HEK293 (cell line): ENCODE data around the gene CHST15.

ENCODE experiments used
- CTCF ChIA-PET: fragments of 350-600 bp; formaldehyde crosslinking; extraction: SDS; loops from one replicate; lab custom pipeline; 2021; ENCODE audit warnings: antibody characterized with exemption; lab: Yijun Ruan, JAX
- POLR2A ChIA-PET: fragments of 300-600 bp; formaldehyde crosslinking; extraction: SDS; loops from one replicate; lab custom pipeline; 2020; ENCODE audit warnings: antibody characterized with exemption, inconsistent platforms; lab: Yijun Ruan, JAX
- H3K27ac ChIP-seq: fragments of 200-500 bp; sonication (Bioruptor generic); 2 replicates; pipeline ENCODE4 v1.5.1; 2014; ENCODE audit warnings: low read depth, low read length, control low read depth, inconsistent platforms; ENCODE audit errors: extremely low read depth
- H3K36me3 ChIP-seq, 2 experiments: fragments of 200-500 bp in 1 of 2; sonication (Bioruptor generic) in 1 of 2; 1 replicate in 1 of 2; 2 replicates in 1 of 2; pipeline ENCODE4 v1.5.1; 2014 to 2017; ENCODE audit warnings: inconsistent platforms in 2 of 2, low read length in 2 of 2; ENCODE audit not compliant: control insufficient read depth in 2 of 2, insufficient read depth in 1 of 2
- H3K4me1 ChIP-seq: fragments of 200-500 bp; sonication (Bioruptor generic); 2 replicates; pipeline ENCODE4 v1.5.1; 2014; ENCODE audit warnings: mild to moderate bottlenecking, low read length, inconsistent platforms; ENCODE audit not compliant: control insufficient read depth, insufficient read depth
- H3K4me3 ChIP-seq: 2 replicates; pipeline ENCODE4 v1.5.1; 2011; ENCODE audit warnings: low read depth, mild to moderate bottlenecking, control low read depth, low read length, moderate library complexity
- H3K9me3 ChIP-seq: fragments of 200-500 bp; sonication (Bioruptor generic); 2 replicates; pipeline ENCODE4 v1.5.1; 2014; ENCODE audit warnings: low read depth, low read length, inconsistent platforms; ENCODE audit not compliant: control insufficient read depth, insufficient read depth
- BCL11A ChIP-seq: fragments of 450-650 bp; formaldehyde crosslinking; IDR thresholded peaks from 2 replicates; pipeline ENCODE4 v1.5.1; 2016; ENCODE audit warnings: low read depth, missing biosample characterization, missing genetic modification characterization
- BCL6B ChIP-seq: fragments of 450-650 bp; formaldehyde crosslinking; IDR thresholded peaks from 2 replicates; pipeline ENCODE4 v1.5.1; 2017; ENCODE audit warnings: missing biosample characterization, missing genetic modification characterization
- CTCF ChIP-seq: fragments of 450-650 bp; formaldehyde crosslinking; IDR thresholded peaks from 2 replicates; pipeline ENCODE4 v1.5.1; 2016; ENCODE audit warnings: missing biosample characterization, missing genetic modification characterization
- FEZF1 ChIP-seq: fragments of 450-650 bp; formaldehyde crosslinking; IDR thresholded peaks from 2 replicates; pipeline ENCODE4 v1.5.1; 2016; ENCODE audit warnings: missing biosample characterization, missing genetic modification characterization
- IKZF3 ChIP-seq: fragments of 450-650 bp; IDR thresholded peaks from 2 replicates; pipeline ENCODE4 v1.5.0; 2018; ENCODE audit warnings: missing biosample characterization, mild to moderate bottlenecking, missing genetic modification characterization, moderate library complexity
- SALL2 ChIP-seq: fragments of 450-650 bp; formaldehyde crosslinking; IDR thresholded peaks from 2 replicates; pipeline ENCODE4 v1.5.0; 2017; ENCODE audit warnings: missing biosample characterization, mild to moderate bottlenecking, missing genetic modification characterization, borderline replicate concordance
- SP7 ChIP-seq: fragments of 450-650 bp; formaldehyde crosslinking; IDR thresholded peaks from 2 replicates; pipeline ENCODE4 v1.5.1; 2016; ENCODE audit warnings: missing biosample characterization, missing genetic modification characterization
- ZEB2 ChIP-seq: fragments of 450-650 bp; formaldehyde crosslinking; IDR thresholded peaks from 2 replicates; pipeline ENCODE4 v1.5.1; 2016; ENCODE audit warnings: missing biosample characterization, missing genetic modification characterization
- ZNF155 ChIP-seq: fragments of 450-650 bp; formaldehyde crosslinking; IDR thresholded peaks from 2 replicates; pipeline ENCODE4 v1.5.1; 2016; ENCODE audit warnings: missing biosample characterization, missing genetic modification characterization
- ZNF280C ChIP-seq: fragments of 450-650 bp; formaldehyde crosslinking; IDR thresholded peaks from 2 replicates; pipeline ENCODE4 v1.5.1; 2016; ENCODE audit warnings: missing biosample characterization, missing genetic modification characterization
- ZNF426 ChIP-seq: fragments of 450-650 bp; formaldehyde crosslinking; IDR thresholded peaks from 2 replicates; pipeline ENCODE4 v1.5.1; 2017; ENCODE audit warnings: missing biosample characterization, missing genetic modification characterization, mild to moderate bottlenecking, inconsistent platforms, moderate library complexity
- ZNF596 ChIP-seq: fragments of 450-650 bp; IDR thresholded peaks from 2 replicates; pipeline ENCODE4 v1.5.0; 2018; ENCODE audit warnings: missing biosample characterization, mild to moderate bottlenecking, missing genetic modification characterization, moderate library complexity
- ZNF654 ChIP-seq: fragments of 450-650 bp; formaldehyde crosslinking; IDR thresholded peaks from 2 replicates; pipeline ENCODE4 v1.5.1; 2016; ENCODE audit warnings: low read depth, missing biosample characterization, missing genetic modification characterization
- ZNF660 ChIP-seq: fragments of 450-650 bp; IDR thresholded peaks from 2 replicates; pipeline ENCODE4 v1.5.1; 2018; ENCODE audit warnings: missing biosample characterization, mild to moderate bottlenecking, missing genetic modification characterization
- ZNF830 ChIP-seq: fragments of 450-650 bp; IDR thresholded peaks from 2 replicates; pipeline ENCODE4 v1.5.0; 2018; ENCODE audit warnings: missing biosample characterization, missing genetic modification characterization, low read depth, mild to moderate bottlenecking, moderate library complexity
- ZSCAN18 ChIP-seq: fragments of 450-650 bp; formaldehyde crosslinking; IDR thresholded peaks from 2 replicates; pipeline ENCODE4 v1.5.1; 2016; ENCODE audit warnings: missing biosample characterization, missing genetic modification characterization
- TF ChIP-seq, protein P1 (sequence below): fragments of 450-650 bp; formaldehyde crosslinking; IDR thresholded peaks from 2 replicates; pipeline ENCODE4; 2016; ENCODE audit warnings: missing biosample characterization, missing genetic modification characterization

Gene CHST15

DNA sequence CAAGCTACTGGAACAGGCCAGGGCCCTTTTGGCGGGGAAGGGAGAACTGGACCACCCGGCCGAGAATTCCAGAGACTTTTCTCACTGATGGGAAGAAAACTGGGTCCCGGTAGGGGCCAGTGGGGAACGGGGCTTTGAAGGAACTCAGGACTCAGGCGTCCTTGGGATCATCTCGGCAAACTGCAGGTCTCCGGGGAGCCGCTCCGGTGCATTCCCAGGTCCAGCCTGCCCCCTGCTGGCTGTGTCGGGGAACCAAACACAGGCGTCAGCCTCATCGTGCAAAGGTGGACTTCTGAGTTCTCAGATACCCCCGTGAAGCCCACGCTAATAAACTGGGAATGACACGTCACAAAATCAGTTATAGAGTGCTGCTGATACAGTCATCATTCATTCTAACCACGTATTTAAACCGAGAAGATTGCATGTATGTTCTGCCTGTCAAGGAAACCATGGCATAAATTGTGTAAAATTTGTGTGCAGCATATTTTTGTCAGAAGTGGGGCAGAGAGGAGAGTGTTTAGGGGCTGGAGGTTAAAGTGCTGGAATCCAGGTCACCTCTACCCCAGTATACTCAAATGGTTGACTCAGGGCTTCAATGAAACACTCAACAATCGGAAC lies 125.7 kb downstream of the CHST15 start:
- Histone ChIP-seq H3K9me3 (no peaks in the 10 kb centered on the region), H3K36me3 (no peaks in the 10 kb centered on the region; a peak in 1 of 3 replicates), H3K27ac (no peak overlapping the region), H3K4me1 (no peaks in the 10 kb centered on the region), H3K4me3 (no peak overlapping the region)
- no peak for TF ChIP-seq SALL2 (tag by site-specific recombination)
- no peak for TF ChIP-seq ZNF830 (tag by site-specific recombination)
- TF ChIP-seq BCL11A (tag by site-specific recombination): no peak
- no peak for TF ChIP-seq FEZF1 (tag by site-specific recombination)
- TF ChIP-seq ZNF660 (tag by site-specific recombination): 0 out of 2 replicates have a peak, but pooled peaks have one; percentile 12
- peak; percentile 86 for TF ChIP-seq CTCF (tag by site-specific recombination)
- peak; percentile 93 for TF ChIP-seq ZNF654 (tag by site-specific recombination)
- 0 out of 2 replicates have a peak, but pooled peaks have one; percentile 23 for TF ChIP-seq IKZF3 (tag by site-specific recombination)
- TF ChIP-seq SP7 (tag by site-specific recombination): no peak
- TF ChIP-seq ZNF155 (tag by site-specific recombination): no peak
- CTCF ChIA-PET: interaction anchor here (0.6 to 6.8 kb wide), 18 partner anchors 27 to 942 kb away, joined by 3 to 89 read pairs (median 4); no protein-coding TSS in a partner anchor
- POLR2A ChIA-PET: interaction anchor here (0.7 kb wide), 1 partner anchor 385 kb away, joined by 4 read pairs; no protein-coding TSS in a partner anchor

- Histone ChIP-seq H3K4me1 (no peaks in the 10 kb centered on the region), H3K4me3 (no peak overlapping the region), H3K9me3 (no peaks in the 10 kb centered on the region), H3K36me3 (no peaks in the 10 kb centered on the region; a peak in 1 of 3 replicates), H3K27ac (no peak overlapping the region)
- CTCF ChIA-PET: interaction anchor here (0.6 to 6.8 kb wide), 18 partner anchors 37 to 941 kb away, joined by 3 to 89 read pairs (median 3); no protein-coding TSS in a partner anchor
- TF ChIP-seq, protein P1, sequence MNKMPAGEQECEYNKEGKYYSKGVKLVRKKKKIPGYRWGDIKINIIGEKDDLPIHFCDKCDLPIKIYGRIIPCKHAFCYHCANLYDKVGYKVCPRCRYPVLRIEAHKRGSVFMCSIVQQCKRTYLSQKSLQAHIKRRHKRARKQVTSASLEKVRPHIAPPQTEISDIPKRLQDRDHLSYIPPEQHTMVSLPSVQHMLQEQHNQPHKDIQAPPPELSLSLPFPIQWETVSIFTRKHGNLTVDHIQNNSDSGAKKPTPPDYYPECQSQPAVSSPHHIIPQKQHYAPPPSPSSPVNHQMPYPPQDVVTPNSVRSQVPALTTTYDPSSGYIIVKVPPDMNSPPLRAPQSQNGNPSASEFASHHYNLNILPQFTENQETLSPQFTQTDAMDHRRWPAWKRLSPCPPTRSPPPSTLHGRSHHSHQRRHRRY: no peak
- TF ChIP-seq ZEB2 (tag by site-specific recombination): no peak
- TF ChIP-seq ZNF654 (tag by site-specific recombination): no peak
- no peak for TF ChIP-seq ZNF280C (tag by site-specific recombination)
- no peak for TF ChIP-seq ZSCAN18 (tag by site-specific recombination)
- TF ChIP-seq BCL6B (tag by site-specific recombination): no peak
- TF ChIP-seq ZNF596: no peak
- TF ChIP-seq ZNF426 (tag by site-specific recombination): no peak
- POLR2A ChIA-PET: interaction anchor here (0.7 kb wide), 1 partner anchor 384 kb away, joined by 4 read pairs; no protein-coding TSS in a partner anchor
These were observed 126.5 kb downstream of the CHST15 start for GRCh38 chr10:123966896-123967231.
